Endodermal cell (in vitro differentiated cells): Measurements from ENCODE around the gene E2F7. TPM values are rescaled to one million over a fixed set of nuclear protein-coding genes. Genes with fewer than 3 reads are reported as not detected.
"Not testable (repeated sequence)": the region's sequence is repeated elsewhere in the genome, so short reads cannot be mapped to it uniquely, and the experiment has no call there.

ENCODE experiments used
- DNase-seq: peaks from one replicate; pipeline ENCODE4 v3.0.0-alpha.2; 2017
- H3K27ac ChIP-seq: 2 replicates; pipeline ENCODE4 v1.5.1; 2013; ENCODE audit warnings: mild to moderate bottlenecking, low read depth, low read length, moderate library complexity
- H3K27me3 ChIP-seq: 2 replicates; pipeline ENCODE4 v1.6.1; 2013; ENCODE audit warnings: mild to moderate bottlenecking, low read length, moderate library complexity; ENCODE audit not compliant: insufficient read depth, control insufficient read depth, poor library complexity, severe bottlenecking
- H3K36me3 ChIP-seq: 2 replicates; pipeline ENCODE4 v1.7.0; 2013; ENCODE audit warnings: mild to moderate bottlenecking, low read length, moderate library complexity; ENCODE audit not compliant: control insufficient read depth, insufficient read depth
- H3K4me1 ChIP-seq: one replicate; pipeline ENCODE4 v1.7.0; 2013; ENCODE audit warnings: low read length; ENCODE audit not compliant: control insufficient read depth, insufficient read depth
- H3K4me3 ChIP-seq: 2 replicates; pipeline ENCODE4 v1.5.1; 2013; ENCODE audit warnings: mild to moderate bottlenecking, low read length, moderate library complexity
- H3K9ac ChIP-seq: 2 replicates; pipeline ENCODE4 v1.6.1; 2013; ENCODE audit warnings: mild to moderate bottlenecking, low read length, moderate library complexity; ENCODE audit not compliant: poor library complexity, severe bottlenecking; ENCODE audit errors: extremely low read depth
- H3K9me3 ChIP-seq: 2 replicates; pipeline ENCODE4 v1.6.1; 2013; ENCODE audit warnings: mild to moderate bottlenecking, low read length, moderate library complexity; ENCODE audit not compliant: control insufficient read depth
- H3K27ac Mint-ChIP-seq: 2 replicates; pipeline ENCODE4 v1.8.0; 2020; ENCODE audit warnings: mixed read lengths
- H3K27me3 Mint-ChIP-seq: 2 replicates; pipeline ENCODE4 v1.8.0; 2021; ENCODE audit warnings: mild to moderate bottlenecking, mixed read lengths; ENCODE audit not compliant: insufficient read depth
- H3K36me3 Mint-ChIP-seq: 2 replicates; pipeline ENCODE4 v1.8.0; 2020; ENCODE audit warnings: low read depth, mixed read lengths
- H3K4me1 Mint-ChIP-seq: 2 replicates; pipeline ENCODE4 v1.8.0; 2020; ENCODE audit warnings: mixed read lengths
- H3K4me3 Mint-ChIP-seq: 2 replicates; pipeline ENCODE4 v1.8.0; 2020; ENCODE audit warnings: mild to moderate bottlenecking, moderate library complexity, mixed read lengths
- H3K9me3 Mint-ChIP-seq: 2 replicates; pipeline ENCODE4 v1.8.0; 2020; ENCODE audit warnings: mild to moderate bottlenecking, mixed read lengths
- WGBS, 2 experiments: methylation state at CpG; one replicate each; pipeline versions ENCODE4 v1.1.5 to v1.1.7; 2013; ENCODE audit warnings: missing lambda C conversion rate in 2 of 2, mixed read lengths in 1 of 2; ENCODE audit not compliant: insufficient coverage in 1 of 2, insufficient read length in 1 of 2; 5-methylcytosine and 5-hydroxymethylcytosine counted together
- total RNA-seq, 2 donors: library from RNA; stranded (reverse); fragmentation: NEBNext Ultra II Directional in 1 of 2; extraction: Animal tissue kit (Norgen Biotek cat#: 25700) in 1 of 2; gene quantifications; 2 replicates in 1 of 2; 3 replicates in 1 of 2; pipeline ENCODE4 v1.2.1, GENCODE V29; 2021
- TF ChIP-seq, protein P1 (sequence below): fragments of 200-600 bp; sonication (generic); conservative IDR thresholded peaks from 2 replicates; pipeline ENCODE4 v1.5.0; 2021; ENCODE audit warnings: antibody characterized with exemption, mild to moderate bottlenecking

E2F7 gene
- total RNA-seq, 2 donors from 2014 or later = 21.0 to 21.2 TPM

DNA sequence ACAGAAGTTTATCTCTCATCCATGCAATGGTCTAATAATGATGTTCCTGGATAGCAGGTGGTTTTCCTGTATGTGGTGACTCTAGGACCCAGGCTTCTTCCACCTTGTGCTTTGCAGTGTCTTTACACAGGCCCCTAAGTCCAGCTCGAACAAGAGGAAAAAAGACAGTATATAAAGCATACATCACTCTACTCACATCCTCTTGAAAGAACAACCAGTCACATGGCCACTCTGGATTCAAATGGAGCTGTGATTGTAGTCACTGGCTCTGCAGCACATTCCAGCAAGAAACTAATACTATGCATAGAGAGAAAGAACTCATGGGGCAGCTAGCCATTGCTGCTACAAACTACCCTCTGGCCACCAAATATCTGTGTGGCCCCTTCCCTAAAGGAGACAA, 11.5 kb upstream of the E2F7 start:
- H3K36me3 Mint-ChIP-seq = no peaks in the 10 kb centered on the region
- no peaks in the 10 kb centered on the region for H3K9me3 Mint-ChIP-seq
- H3K9ac ChIP-seq = no peak overlapping the region
- TF ChIP-seq, protein P1, sequence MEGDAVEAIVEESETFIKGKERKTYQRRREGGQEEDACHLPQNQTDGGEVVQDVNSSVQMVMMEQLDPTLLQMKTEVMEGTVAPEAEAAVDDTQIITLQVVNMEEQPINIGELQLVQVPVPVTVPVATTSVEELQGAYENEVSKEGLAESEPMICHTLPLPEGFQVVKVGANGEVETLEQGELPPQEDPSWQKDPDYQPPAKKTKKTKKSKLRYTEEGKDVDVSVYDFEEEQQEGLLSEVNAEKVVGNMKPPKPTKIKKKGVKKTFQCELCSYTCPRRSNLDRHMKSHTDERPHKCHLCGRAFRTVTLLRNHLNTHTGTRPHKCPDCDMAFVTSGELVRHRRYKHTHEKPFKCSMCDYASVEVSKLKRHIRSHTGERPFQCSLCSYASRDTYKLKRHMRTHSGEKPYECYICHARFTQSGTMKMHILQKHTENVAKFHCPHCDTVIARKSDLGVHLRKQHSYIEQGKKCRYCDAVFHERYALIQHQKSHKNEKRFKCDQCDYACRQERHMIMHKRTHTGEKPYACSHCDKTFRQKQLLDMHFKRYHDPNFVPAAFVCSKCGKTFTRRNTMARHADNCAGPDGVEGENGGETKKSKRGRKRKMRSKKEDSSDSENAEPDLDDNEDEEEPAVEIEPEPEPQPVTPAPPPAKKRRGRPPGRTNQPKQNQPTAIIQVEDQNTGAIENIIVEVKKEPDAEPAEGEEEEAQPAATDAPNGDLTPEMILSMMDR = no peak
- no peaks in the 10 kb centered on the region for H3K9me3 ChIP-seq
- no peak overlapping the region for H3K4me3 Mint-ChIP-seq
- DNase-seq = no peak
- H3K27ac Mint-ChIP-seq = no peak overlapping the region
- no peaks in the 10 kb centered on the region for H3K36me3 ChIP-seq
- 86 to 87% methylated on average over 1 of the region's 1 CpG for WGBS, 2 experiments
- no peak overlapping the region for H3K4me3 ChIP-seq
- no peaks in the 10 kb centered on the region for H3K27me3 ChIP-seq
- H3K27ac ChIP-seq = no peak overlapping the region
- peaks cover 4% of the 10 kb centered on the region for H3K4me1 Mint-ChIP-seq
- H3K4me1 ChIP-seq = peaks cover 7% of the 10 kb centered on the region
- H3K27me3 Mint-ChIP-seq = no peaks in the 10 kb centered on the region

DNA sequence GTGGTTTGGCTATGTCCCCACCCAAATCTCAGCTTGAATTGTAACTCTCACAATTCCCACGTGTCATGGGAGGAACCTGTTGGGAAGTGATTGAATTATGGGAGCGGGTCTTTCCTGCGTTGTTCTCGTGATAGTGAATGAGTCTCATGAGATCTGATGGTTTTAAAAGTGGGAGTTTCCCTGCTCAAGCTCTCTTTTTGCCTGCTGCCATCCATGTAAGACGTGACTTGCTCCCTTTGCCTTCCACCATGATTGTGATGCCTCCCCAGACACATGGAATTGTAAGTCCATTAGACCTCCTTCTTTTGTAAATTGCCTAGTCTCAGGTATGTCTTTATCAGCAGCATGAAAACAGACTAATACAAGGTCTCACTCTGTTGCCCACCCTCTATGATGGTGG, 8.5 kb upstream of the E2F7 start:
- H3K9ac ChIP-seq, H3K36me3 Mint-ChIP-seq, H3K4me1 Mint-ChIP-seq, DNase-seq, H3K27me3 ChIP-seq, H3K4me3 Mint-ChIP-seq, H3K9me3 ChIP-seq, H3K27me3 Mint-ChIP-seq, H3K4me3 ChIP-seq, H3K9me3 Mint-ChIP-seq, H3K36me3 ChIP-seq, H3K27ac ChIP-seq, H3K4me1 ChIP-seq, H3K27ac Mint-ChIP-seq: not testable (repeated sequence)
- WGBS, 2 experiments = 93 to 98% methylated on average over 4 to 5 of the region's 5 CpGs

DNA sequence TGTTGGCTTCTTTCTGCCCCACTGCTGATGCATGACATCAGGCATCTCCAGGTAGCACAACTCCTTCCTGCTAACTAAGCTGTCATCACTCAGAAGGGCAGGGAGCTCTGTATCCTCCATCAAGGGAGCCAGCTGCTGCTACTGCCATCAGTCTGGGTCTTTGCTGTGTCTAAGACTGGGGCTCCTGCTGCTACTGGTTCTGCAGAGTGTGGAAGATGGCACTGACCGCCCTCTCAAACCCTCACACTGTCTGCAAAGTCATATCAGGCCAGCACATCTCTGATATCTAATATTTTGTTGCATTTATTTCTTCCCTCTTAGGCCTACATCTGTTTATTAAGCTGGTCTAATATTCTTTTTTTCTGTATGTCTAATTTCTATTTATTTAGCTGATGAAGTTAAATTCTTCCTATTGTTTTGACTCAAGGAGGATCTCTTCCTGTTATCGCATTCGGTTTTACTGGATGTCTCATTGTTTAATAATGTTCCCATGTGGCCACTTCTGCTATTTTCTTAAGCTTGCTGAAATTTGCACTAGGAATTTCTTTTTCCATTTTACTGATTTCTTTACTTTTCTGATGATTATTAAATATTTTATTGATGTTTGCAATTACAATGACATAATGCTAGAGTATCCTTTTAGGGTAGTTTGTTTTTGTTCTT, 7.6 kb upstream of the E2F7 start:
- Histone ChIP-seq H3K4me1 (no peaks in the 10 kb centered on the region), H3K27me3 (no peaks in the 10 kb centered on the region), H3K4me3 (no peak overlapping the region), H3K36me3 (no peaks in the 10 kb centered on the region), H3K9ac (no peak overlapping the region), H3K27ac (no peak overlapping the region), H3K9me3 (no peaks in the 10 kb centered on the region)
- Mint-ChIP-seq H3K4me3 (no peak overlapping the region), H3K9me3 (no peaks in the 10 kb centered on the region), H3K4me1 (no peaks in the 10 kb centered on the region), H3K36me3 (no peaks in the 10 kb centered on the region), H3K27ac (no peak overlapping the region), H3K27me3 (peaks cover 1% of the 10 kb centered on the region)
- DNase-seq = no peak
- TF ChIP-seq, protein P1 = no peak
- 93 to 96% methylated on average over 3 of the region's 3 CpGs for WGBS, 2 experiments
